Measurements from ENCODE around the gene ABCB9.
"Not testable (repeated sequence)": the region's sequence is repeated elsewhere in the genome, so short reads cannot be mapped to it uniquely, and the experiment has no call there.

ABCB9 gene

DNA sequence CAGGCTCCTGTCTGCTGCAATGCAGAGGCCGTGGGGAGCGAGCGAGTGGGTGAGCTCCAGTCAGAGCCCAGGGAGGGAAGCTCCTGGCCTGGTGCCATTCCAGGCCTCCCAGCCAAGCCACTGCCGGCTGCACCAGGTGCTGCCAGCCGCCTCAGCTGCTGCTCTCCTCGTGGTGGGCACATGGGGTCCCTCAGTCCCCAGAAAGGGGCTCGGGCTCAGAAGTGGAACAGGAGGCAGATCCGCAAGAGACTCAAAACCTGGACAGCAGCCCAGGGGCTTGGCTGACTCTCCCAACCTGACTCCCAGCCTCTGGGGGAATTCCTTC lies 2.4 kb downstream of the ABCB9 start:
- no peak for DNase-seq (ENCODE audit: low read depth in 2 of 2)

DNA sequence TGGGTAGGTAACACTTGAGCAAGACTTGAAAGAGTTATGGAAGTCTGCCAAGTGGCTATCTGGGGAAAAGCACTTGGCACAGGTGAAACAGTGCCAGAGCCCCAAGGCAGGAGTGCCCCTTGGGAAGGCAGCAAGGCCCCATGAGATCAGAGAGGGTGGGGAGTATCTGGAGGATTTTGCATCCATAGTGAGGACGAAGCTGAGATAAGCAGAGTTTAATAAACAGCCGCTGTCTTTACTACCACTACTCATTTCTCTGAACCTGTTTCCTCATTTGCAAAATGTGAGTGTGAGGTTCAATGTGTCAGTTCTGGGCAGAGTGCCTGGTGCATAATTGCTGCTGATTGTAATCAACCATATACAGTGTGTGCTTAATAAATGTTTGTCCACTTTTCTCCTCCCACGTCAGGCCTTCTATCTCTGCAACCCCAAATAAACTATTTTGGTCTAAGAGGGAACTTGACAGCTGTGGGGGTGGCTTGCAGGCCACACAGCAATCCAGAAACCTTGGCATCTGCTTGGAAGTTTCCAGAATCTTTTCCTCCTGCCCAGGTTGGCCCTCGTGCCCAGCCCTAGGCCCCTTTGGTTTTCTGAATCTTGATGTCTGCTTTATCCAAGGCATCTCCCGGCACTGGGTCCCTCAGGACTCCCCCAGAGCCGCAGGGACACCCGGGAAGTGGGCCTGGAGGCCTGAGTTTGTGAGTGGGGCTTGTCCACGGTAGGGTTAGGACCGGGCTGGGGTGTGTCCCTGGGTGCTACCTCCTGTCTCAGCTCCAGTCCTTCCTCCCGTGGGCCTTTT lies 4.5 kb downstream of the ABCB9 start:
- DNase-seq (ENCODE audit: low read depth in 2 of 2), result no peak

DNA sequence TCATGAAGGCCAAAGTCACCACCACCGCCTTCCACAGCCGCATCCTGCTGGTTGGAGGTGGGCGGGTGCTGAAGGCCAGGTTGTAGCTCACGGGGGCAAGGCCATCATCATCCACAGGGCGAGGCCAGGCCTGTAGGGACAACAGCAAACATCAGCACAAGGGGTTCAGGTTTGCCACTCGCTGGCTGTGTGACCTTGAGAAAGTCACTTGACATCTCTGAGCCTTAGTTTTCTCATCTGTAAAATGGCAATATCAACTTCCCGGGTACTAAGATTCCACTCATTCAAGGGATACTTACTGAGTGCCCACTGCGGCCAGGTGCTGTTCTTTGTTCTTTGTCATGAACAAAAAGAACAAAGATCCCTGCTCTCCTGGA lies 6.1 kb downstream of the ABCB9 start:
- no peak for DNase-seq (ENCODE audit: low read depth in 2 of 2)

DNA sequence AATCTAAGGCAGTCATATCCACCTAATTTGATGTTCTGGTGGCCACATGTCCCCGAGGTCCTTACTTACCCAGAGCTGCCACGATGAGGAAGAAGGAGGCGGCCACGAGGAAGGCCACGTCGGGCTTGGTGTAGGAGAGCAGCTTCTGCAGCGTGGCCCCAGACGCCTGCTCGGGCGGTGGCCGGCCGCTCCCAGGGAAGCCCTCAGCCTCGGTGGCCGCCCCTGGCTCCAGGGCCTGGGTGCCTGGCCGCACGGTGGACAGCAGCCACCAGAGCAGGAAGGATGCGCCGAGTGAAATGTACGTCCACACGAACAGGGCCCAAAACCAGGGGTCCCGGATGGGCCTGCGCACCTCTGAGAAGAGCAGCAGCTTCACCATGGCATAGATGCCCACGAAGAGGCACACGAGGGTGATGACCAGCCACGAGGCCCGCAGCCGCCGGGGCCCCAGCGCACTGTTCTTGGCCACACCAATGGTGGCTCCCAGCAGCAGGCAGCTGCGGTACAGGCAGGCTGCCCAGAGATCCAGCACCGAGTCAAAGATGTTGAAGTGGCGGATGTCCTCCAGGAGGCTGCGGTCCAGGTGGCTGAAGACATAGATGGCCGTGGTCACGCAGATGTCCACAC lies 6.6 kb downstream of the ABCB9 start:
- DNase-seq (ENCODE audit: low read depth in 2 of 2), result no peak

DNA sequence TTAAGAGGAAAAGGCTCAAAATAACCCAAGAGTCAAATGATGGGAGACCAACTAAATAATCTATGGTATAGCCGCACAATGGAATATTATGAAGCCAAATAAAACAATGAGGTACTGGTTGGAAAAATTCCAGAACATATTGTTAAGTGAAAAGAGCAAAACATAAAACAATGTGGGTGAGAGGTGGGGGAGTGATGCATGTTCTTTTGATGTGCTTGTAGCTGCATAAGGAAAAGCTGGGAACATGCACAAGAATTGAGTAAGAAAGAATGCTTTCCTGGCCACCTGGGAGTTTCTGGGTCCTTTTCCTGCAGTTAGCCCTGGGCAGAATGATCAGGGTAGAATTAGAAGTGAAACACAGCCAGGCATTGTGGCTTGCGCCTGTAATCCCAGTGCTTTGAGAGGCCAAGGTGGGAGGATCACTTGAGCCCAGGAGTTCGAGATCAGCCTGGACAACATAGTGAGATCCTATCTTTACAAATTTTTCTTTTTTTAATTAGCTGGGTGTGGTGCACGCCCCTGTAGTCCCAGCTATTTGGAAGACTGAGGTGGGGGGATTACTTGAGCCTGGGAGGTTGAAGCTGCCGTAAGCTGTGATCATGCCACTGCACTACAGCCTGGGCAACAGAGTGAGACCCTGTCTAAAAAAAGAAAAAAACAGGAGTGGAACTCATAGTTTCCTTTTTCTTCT lies 7.9 kb downstream of the ABCB9 start:
- no peak for DNase-seq (ENCODE audit: low read depth in 2 of 2)

DNA sequence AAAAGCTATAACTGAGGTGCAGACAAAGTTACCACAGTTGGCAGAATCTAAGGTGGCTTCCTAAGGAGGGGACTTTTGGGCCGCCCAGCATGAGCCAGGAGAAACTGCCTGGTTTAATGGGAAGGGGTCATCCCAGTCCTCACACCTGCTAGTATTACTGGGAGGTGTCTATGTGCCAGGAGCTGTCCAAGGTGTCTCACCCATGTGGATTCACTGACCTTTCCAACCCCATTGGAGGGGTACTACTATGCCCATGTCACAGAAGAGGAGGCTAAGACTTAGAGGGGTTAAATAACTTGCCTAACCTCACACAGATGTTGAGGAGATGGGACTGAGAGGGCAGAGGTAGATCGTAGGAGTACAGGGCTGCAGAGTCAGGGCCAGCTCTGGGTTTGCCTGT lies 10.2 kb downstream of the ABCB9 start:
- DNase-seq (ENCODE audit: low read depth in 2 of 2), result no peak

DNA sequence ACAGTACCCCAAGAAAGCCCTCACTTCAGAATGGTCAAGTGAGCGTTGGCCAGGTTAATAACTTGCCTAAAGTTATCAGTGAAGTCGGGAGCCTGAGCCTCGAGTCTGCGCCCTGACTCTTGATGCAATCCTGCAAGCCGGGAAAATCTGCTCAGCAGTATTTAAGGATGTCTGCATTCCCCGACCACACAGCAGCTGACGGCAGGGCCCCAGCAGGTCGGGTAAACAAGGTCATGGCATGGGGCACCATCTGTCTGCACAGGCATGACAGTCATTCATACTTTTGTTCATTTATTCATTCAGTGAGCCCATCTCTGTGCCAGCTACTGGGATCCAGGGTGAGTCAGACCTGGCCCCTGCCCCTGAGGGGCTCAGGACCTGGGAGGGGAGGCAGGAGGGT lies 11.1 kb downstream of the ABCB9 start:
- no peak for DNase-seq (ENCODE audit: low read depth in 2 of 2)

DNA sequence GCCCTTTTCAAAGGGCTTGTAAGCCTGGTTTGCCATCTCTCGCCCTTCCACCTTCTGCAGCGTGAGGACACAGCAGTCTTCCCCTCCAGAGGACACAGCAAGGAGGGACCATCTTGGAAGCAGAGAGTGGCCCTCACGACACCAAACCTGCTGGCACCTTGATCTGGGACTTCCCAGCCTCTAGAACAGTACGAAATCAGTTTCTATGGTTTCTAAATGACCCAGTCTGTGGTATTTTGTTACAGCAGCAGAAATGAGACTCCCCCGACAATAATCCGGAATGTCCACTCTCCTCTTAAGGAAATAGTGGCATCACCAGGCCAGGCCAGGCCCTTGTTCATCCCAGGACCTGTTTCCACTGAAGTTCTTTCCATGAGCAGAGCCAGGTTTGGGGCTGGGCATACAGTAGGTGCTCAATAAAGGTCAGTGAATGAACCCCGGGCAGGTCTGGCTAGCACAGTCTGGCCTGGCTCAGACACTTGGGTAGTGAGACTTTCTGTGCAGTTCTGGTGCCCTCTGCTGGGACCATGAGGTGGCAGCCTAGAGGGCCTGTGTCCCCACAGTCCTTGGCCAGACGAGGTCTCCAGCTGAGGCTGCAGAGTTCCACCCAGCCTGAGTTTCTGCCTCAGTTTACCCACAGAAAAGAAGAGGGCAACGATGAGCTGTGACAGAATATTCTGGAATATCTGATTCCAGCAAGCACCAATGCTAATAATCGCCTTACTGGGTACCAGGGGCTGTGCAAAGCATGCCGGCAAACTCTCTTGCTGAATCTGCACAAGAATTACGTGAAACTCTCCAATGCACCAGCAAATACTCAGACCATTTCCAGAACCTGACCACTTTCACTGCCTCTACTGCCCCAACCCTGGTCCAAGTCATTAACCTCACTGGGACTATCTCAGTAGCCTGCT lies 14.0 kb downstream of the ABCB9 start:
- DNase-seq (ENCODE audit: low read depth in 2 of 2), result peak; percentile 44 to 58

DNA sequence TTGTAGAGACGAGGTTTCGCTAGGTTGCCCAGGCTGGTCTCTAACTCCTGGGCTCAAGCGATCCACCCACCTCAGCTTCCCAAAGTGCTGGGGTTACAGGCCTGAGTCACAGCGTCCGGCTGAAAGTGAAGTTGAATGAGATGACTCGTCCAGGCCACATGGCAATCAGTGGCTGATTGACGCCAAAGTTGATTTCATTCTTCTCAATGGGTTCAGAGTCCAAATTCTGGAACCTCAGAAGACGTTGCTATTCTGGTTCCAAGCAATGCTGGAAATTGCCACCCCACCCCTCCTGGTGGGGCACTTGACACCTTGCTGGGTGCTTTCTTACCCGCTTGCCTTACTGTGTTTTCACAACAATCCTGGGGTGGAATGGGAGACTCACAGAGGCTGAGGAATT lies 14.9 kb downstream of the ABCB9 start:
- no peak for DNase-seq (ENCODE audit: low read depth in 2 of 2)

DNA sequence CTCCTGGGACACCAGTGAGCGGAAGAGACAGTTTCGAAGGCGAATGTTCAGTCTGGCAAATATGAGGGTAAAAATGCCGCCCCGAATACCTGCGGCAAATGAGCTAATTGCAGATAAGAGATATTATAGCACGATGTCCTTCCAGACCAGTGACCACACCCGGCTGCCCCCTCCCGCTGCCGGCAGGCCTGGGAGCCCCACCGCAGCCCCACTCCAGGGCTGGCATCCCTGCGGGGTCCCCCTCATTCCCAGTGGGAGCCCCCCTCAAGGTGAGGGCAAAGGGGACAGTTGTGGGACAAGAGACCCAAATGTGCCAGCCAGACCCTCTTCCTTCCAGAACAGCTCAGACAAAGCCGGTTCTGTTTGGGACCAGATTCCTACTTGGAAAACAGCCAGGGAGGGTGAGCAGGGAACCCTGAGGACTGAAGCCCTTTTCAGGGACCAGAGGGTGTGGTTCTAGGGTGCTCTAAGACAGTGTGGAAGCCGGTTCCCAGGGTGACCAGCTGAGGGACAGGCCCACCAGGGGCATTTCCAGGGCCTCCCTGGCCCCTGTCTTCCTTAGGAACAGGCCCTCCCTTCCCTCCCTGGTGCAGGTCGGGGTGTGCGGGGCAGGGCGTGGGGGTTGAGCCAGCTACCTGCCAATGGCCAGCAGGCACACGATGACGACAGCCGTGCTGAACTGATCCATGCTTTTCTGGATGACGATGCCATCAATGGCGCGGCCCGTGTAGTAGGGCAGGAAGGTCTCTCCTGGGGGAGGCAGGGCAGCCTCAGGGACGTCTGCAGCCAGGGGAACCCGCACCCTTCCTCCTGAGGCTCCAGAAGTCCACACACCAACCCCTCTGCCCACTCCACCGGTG lies 16.2 kb downstream of the ABCB9 start:
- DNase-seq (ENCODE audit: low read depth in 2 of 2), result no peak

DNA sequence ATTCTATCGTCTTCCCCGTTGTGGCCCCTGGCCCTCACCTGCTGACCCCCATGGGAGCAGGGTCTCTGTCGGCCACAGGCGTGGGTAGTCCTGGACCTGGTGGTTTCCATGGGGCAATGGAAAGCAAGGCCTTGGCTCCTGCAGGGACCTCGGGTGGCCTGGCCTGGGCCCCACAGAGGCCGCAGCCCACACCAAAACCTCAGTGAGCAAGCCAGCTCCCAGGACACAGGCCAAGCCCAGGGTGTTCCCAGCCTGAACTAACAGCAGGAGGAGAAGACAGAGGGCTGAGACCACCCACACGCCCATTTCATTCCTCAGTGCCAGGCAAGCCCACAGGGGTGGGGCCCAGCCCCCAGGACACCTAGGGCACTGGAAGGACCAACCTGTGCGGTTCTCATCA lies 16.9 kb downstream of the ABCB9 start:
- no peak for DNase-seq (ENCODE audit: low read depth in 2 of 2)

DNA sequence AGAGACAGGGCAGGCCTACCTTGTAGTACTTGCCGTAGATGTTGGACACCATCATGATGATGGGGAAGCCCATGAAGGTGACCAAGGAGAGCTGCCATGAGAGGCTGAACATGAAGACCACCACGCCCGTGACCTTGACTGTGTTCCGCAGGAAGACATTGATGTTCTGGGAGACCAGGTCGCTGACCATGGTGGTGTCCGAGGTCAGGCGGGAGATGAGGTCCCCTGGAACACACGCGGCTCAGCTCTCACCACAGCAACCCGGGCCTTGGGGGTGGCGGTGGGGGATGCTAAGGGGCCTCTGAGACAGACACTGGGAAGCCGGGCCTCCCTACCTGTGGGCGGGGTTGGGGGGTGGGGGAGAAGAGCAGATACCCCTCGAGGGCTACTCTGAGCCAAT lies 17.7 kb downstream of the ABCB9 start:
- DNase-seq (ENCODE audit: low read depth in 2 of 2), result no peak

DNA sequence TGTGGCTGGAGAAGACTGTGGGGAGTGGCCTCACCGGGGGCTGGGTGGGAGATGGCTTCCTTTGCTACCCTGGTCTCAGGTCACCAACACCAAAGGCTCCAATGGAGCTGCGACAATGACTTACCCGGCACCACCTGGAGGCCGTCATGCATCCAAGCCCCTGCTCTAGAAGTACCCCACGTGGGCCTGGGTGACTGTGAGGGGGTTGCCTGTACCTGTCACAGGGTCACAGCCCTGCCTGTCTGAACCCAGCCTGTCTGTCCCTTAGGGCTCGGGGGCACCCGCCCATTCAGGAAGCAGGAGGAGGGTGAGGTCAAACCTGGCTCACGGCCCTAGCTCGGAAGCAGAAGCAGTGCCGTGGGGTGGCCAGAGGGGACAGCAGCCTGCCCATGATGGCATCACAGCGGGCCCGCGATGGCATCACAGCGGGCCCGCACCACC lies 18.9 kb downstream of the ABCB9 start:
- DNase-seq (ENCODE audit: low read depth in 2 of 2), result no peak

DNA sequence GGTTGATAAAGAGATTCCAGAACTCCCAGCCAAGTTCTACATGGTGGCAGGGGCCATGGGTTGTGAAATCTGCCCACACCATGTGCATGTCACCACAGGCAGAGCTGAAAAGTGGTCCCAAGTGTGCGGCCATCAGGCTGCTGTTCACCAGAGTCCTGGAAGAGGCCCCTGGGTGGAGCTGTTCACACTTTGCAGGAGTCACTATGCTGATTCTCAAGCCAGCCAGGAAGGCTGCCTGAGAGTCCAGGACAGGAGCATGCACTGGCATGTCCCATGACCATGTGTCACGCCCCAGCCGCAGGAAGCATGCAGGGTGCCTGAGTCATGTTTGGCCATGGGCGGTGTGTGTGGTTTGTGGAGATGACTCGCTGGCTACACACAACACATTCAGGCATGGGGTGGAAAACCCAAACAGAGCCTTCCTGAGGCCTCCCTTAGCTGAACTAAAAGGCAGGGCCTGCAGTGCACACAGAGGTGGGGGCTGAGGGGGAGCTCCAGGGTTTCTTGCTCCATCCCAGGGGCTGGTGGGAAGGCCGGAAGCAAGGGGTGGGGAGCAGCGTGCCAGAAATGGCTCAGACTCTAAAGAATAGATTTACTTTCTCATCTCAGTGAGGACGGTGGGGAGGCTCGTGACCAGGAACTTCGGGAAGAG lies 19.4 kb downstream of the ABCB9 start:
- peak; percentile 87 to 90 for DNase-seq (ENCODE audit: low read depth in 2 of 2)

DNA sequence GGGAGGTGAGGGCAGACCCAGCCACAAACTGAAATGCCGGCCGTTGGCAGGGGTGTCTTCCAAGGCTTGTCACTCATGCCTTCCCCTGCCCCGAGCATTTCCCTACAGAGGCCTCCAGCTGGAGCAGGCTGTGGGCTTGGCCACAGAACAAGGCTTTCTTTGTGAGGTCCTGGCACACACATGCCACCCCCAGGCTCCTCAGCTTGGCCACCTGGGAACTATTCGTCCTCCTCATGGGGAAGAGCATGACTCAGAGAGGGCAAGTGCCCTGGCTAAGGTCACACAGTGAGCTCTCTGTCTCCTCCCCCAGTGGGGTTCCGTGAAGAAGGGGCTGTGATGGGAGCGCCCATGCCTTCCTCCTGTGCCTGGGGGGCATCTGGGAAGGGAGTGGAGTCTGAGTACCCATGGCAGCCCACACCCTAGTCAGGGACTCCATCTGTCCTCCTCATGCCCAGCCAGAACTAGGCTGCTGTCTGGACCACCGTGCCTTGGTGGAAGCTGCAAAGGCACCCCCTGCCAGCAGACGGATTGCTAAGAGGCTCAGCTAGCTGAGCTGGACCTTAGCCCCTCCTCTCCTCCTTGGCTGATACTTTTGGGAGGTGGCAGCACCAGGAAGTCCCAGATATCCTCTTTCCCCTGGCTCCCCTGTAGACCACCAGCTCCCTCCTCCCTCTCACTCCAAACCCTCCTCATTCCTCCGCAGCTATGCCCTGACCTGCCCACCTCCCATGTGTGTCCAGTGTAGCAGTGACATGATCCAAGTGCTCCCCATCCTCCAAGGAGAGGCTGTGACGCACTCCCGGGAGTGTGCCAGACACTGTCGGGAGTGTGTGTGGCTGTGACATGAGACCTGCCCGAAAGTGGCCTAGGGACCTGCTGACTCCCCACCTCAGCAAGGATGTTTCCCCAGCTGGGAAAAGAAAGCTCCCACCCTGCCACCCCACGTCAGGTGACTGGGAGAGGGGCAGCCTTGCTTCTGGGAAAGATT lies 21.4 kb downstream of the ABCB9 start:
- DNase-seq (ENCODE audit: low read depth in 2 of 2), result no peak

DNA sequence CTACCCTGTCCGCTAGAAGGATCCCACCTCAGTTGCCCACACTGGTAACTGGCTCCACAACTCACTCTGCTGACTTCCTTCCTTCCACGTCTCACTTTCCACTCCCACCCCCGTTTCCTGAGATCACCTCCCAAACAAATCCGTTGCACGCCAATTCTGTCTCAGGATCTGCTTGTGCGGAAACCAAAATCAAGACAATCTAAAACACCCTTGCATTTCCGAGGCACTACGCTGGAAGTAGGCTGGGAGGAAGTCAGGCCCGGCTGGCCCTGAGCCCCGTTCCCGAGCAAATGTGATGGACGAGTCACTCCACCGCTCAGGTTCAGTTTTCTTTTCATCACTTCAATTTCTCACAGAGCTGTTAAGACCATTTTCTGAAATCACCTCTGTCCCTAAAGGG lies 23.1 kb downstream of the ABCB9 start:
- no peak for DNase-seq (ENCODE audit: low read depth in 2 of 2)

DNA sequence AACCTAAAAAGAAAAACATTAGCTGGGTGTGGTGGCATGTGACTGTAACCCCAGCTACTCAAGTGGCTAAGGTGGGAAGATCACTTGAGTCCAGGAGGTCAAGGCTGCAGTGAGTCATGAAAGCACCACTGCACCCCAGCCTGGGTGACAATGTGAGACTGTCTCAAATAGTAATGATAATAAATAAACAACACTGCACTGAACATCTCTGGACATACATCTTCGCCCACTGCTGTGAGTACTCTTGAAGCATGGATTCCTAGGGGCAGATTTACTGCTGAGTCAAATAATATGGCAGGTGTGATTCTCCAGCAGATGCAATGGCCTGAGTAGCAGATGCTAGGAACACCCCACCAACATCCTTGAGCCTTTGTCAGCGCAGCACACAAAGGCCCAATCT lies 23.6 kb downstream of the ABCB9 start:
- no peak for DNase-seq (ENCODE audit: low read depth in 2 of 2)

DNA sequence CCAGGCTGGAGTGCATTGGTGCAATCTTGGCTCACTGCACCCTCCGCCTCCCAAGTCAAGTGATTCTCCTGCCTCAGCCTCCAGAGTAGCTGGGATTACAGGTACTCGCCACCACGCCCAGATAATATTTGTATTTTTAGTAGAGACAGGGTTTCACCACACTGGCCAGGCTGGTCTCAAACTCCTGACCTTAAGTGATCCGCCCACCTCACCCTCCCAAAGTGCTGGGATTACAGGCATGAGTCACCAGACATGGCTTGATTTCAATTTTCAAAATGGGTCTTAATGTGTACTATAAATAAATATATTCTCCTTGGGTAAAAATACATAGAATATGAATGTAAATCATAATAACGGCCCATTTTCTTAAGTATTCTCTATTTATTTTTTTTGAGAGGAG lies 24.9 kb downstream of the ABCB9 start:
- not testable (repeated sequence) for DNase-seq (ENCODE audit: low read depth in 2 of 2)

DNA sequence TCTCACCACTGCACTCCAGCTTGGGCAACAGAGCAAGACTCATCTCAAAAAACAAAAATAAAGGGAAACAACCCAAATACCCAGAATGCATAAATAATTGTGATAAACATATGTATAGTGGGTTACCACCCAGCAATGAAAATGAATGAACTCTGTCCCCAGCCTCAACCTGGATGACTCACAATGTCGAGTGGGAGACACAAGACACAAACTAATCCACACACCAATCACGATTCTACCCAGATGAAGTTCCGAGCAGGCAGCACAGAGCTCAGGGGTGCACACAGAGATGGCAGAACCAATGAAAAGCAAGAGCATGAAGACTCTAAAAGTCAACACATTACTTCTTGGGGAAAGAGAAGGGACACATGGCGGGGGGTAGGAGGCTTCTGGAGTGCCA lies 27.1 kb downstream of the ABCB9 start:
- no peak for DNase-seq (ENCODE audit: low read depth in 2 of 2)

Data from stimulated activated CD8-positive, alpha-beta memory T cell treated with anti-CD3 and anti-CD28 coated beads, Interleukin-15, amount 100 ng/mL, for 48 hours (primary cell).